ENCODE results near the gene AFMID.
"Not testable (repeated sequence)": the region's sequence is repeated elsewhere in the genome, so short reads cannot be mapped to it uniquely, and the experiment has no call there.

AFMID gene

GRCh38 chr17:78224231-78225087 is 37.3 kb downstream of the AFMID start:
- no peak for DNase-seq

- DNase-seq: no peak
Observed at GRCh38 chr17:78225088-78225865, 38.1 kb downstream of the AFMID start.

- no peak for DNase-seq
Observed at GRCh38 chr17:78226055-78226758, 39.0 kb downstream of the AFMID start.

GRCh38 chr17:78226759-78227454 is 39.7 kb downstream of the AFMID start:
- DNase-seq: no peak

- no peak for DNase-seq
Observed at GRCh38 chr17:78227455-78227916, 40.3 kb downstream of the AFMID start.

GRCh38 chr17:78228176-78228575 is 41.0 kb downstream of the AFMID start:
- no peak for DNase-seq

- no peak for DNase-seq
Observed at GRCh38 chr17:78230252-78230962, 43.2 kb downstream of the AFMID start.

GRCh38 chr17:78230996-78231935 is 44.1 kb downstream of the AFMID start, which contains the start of gene TMEM235:
TSS of gene TMEM235 (plus strand) at chr17:78231631. CDS start at chr17:78232024, 393 bp downstream.
- no peak for DNase-seq

- no peak for DNase-seq
Observed at GRCh38 chr17:78231991-78232858, 45.1 kb downstream of the AFMID start.

GRCh38 chr17:78232859-78233173 is 45.7 kb downstream of the AFMID start:
- no peak for DNase-seq

GRCh38 chr17:78233678-78234077 is 46.5 kb downstream of the AFMID start:
- no peak for DNase-seq

- DNase-seq: no peak
Observed at GRCh38 chr17:78234261-78234865, 47.2 kb downstream of the AFMID start.

GRCh38 chr17:78235022-78235421 is 47.9 kb downstream of the AFMID start:
- DNase-seq: not testable (repeated sequence)

- DNase-seq: no peak
Observed at GRCh38 chr17:78235885-78236284, 48.7 kb downstream of the AFMID start.

GRCh38 chr17:78236362-78237127 is 49.4 kb downstream of the AFMID start:
- DNase-seq: no peak

GRCh38 chr17:78237401-78238012 is 50.3 kb downstream of the AFMID start:
- DNase-seq: no peak

GRCh38 chr17:78238823-78239488 is 51.8 kb downstream of the AFMID start:
- no peak for DNase-seq

All from activated CD8-positive, alpha-beta memory T cell treated with anti-CD3 and anti-CD28 coated beads for 24 hours (primary cell).